ENCODE measurements around the gene ADCY7.

GRCh38 chr16:50246299-50247122 is 19.8 kb upstream of the ADCY7 start:
- no peak for TF ChIP-seq CTCF (IDR thresholded peaks at IDR 0.05; ENCODE audit: insufficient read depth, low read depth, low read length)
- TF ChIP-seq EZH2 (IDR thresholded peaks at IDR 0.05; ENCODE audit: insufficient read depth, low read length): no peak
